Neural cell (in vitro differentiated cells): ENCODE data around the gene ARHGAP18.

Experiments used
- EP300 ChIP-seq: fragments of 450-650 bp; conservative IDR thresholded peaks from 2 replicates; pipeline ENCODE4 v1.6.1; 2014; ENCODE audit warnings: antibody characterized with exemption, mild to moderate bottlenecking, moderate library complexity; ENCODE audit not compliant: poor library complexity, severe bottlenecking
- EZH2 ChIP-seq: fragments of 200-600, 300-800 bp; shearing (Covaris generic), sonication (generic); IDR thresholded peaks from 2 replicates; pipeline ENCODE4 v1.6.1; 2014; ENCODE audit warnings: antibody characterized with exemption, low read length, borderline replicate concordance, mild to moderate bottlenecking; ENCODE audit not compliant: insufficient read depth, poor library complexity, severe bottlenecking
- MXI1 ChIP-seq: fragments of 450-650 bp; conservative IDR thresholded peaks from 2 replicates; pipeline ENCODE4 v1.6.1; 2014; ENCODE audit warnings: antibody characterized with exemption, mild to moderate bottlenecking; ENCODE audit not compliant: poor library complexity, severe bottlenecking
- POLR2AphosphoS5 ChIP-seq: IDR thresholded peaks from 2 replicates; pipeline ENCODE4 v1.6.1; 2012
- RAD21 ChIP-seq: fragments of 450-650 bp; conservative IDR thresholded peaks from 2 replicates; pipeline ENCODE4 v1.6.1; 2014; ENCODE audit warnings: antibody characterized with exemption, mild to moderate bottlenecking, moderate library complexity
- SMC3 ChIP-seq: fragments of 450-650 bp; conservative IDR thresholded peaks from 2 replicates; pipeline ENCODE4 v1.6.1; 2014; ENCODE audit warnings: antibody characterized with exemption, mild to moderate bottlenecking, moderate library complexity; ENCODE audit not compliant: poor library complexity
- TAF1 ChIP-seq: IDR thresholded peaks from 2 replicates; pipeline ENCODE4 v1.6.1; 2012; ENCODE audit warnings: low read depth
- TF ChIP-seq, protein P1 (sequence below): fragments of 450-650 bp; IDR thresholded peaks from 2 replicates; pipeline ENCODE4 v1.5.1; 2014; ENCODE audit warnings: antibody characterized with exemption, mild to moderate bottlenecking, moderate library complexity; ENCODE audit not compliant: poor library complexity, severe bottlenecking
- TF ChIP-seq, protein P2 (sequence below): IDR thresholded peaks from 2 replicates; pipeline ENCODE4 v1.6.1; 2012; ENCODE audit warnings: borderline replicate concordance

- TF ChIP-seq, protein P1, sequence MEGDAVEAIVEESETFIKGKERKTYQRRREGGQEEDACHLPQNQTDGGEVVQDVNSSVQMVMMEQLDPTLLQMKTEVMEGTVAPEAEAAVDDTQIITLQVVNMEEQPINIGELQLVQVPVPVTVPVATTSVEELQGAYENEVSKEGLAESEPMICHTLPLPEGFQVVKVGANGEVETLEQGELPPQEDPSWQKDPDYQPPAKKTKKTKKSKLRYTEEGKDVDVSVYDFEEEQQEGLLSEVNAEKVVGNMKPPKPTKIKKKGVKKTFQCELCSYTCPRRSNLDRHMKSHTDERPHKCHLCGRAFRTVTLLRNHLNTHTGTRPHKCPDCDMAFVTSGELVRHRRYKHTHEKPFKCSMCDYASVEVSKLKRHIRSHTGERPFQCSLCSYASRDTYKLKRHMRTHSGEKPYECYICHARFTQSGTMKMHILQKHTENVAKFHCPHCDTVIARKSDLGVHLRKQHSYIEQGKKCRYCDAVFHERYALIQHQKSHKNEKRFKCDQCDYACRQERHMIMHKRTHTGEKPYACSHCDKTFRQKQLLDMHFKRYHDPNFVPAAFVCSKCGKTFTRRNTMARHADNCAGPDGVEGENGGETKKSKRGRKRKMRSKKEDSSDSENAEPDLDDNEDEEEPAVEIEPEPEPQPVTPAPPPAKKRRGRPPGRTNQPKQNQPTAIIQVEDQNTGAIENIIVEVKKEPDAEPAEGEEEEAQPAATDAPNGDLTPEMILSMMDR, result no peak
- no peak for TF ChIP-seq EZH2
- TF ChIP-seq, protein P2, sequence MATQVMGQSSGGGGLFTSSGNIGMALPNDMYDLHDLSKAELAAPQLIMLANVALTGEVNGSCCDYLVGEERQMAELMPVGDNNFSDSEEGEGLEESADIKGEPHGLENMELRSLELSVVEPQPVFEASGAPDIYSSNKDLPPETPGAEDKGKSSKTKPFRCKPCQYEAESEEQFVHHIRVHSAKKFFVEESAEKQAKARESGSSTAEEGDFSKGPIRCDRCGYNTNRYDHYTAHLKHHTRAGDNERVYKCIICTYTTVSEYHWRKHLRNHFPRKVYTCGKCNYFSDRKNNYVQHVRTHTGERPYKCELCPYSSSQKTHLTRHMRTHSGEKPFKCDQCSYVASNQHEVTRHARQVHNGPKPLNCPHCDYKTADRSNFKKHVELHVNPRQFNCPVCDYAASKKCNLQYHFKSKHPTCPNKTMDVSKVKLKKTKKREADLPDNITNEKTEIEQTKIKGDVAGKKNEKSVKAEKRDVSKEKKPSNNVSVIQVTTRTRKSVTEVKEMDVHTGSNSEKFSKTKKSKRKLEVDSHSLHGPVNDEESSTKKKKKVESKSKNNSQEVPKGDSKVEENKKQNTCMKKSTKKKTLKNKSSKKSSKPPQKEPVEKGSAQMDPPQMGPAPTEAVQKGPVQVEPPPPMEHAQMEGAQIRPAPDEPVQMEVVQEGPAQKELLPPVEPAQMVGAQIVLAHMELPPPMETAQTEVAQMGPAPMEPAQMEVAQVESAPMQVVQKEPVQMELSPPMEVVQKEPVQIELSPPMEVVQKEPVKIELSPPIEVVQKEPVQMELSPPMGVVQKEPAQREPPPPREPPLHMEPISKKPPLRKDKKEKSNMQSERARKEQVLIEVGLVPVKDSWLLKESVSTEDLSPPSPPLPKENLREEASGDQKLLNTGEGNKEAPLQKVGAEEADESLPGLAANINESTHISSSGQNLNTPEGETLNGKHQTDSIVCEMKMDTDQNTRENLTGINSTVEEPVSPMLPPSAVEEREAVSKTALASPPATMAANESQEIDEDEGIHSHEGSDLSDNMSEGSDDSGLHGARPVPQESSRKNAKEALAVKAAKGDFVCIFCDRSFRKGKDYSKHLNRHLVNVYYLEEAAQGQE, result no peak
- no peak for TF ChIP-seq POLR2AphosphoS5
- TF ChIP-seq RAD21, result no peak
- TF ChIP-seq MXI1, result no peak
- TF ChIP-seq EP300, result no peak
- no peak for TF ChIP-seq TAF1
- TF ChIP-seq SMC3, result no peak
Observed at GRCh38 chr6:129753422-129753821, 43.4 kb upstream of the ARHGAP18 start.
